Fibroblast of the aortic adventitia (primary cell): ENCODE measurements around the gene CD164. TPM values are rescaled to one million over a fixed set of nuclear protein-coding genes. Genes with fewer than 3 reads are reported as not detected.
"Not testable (repeated sequence)": the region's sequence is repeated elsewhere in the genome, so short reads cannot be mapped to it uniquely, and the experiment has no call there.

ENCODE experiments used
- DNase-seq: peaks from one replicate; pipeline ENCODE4 v3.0.0-alpha.2; 2010; ENCODE audit warnings: low read depth
- H3K4me3 ChIP-seq: 2 replicates; pipeline ENCODE4 v1.5.1; 2011; ENCODE audit warnings: low read depth, mild to moderate bottlenecking, control low read depth, low read length, moderate library complexity
- total RNA-seq: library from RNA; depleted of rRNA; stranded (reverse); fragments of >200 nt; gene quantifications from 2 replicates; pipeline ENCODE4 v1.2.3, GENCODE V29; 2012; ENCODE audit warnings: low replicate concordance
- TF ChIP-seq, protein P1 (sequence below): IDR thresholded peaks from 2 replicates; pipeline ENCODE4 v1.5.1; 2011; ENCODE audit warnings: mild to moderate bottlenecking, low read length, control low read depth, inconsistent platforms; ENCODE audit not compliant: insufficient read depth

The CD164 gene
- total RNA-seq, 1 donor = 287 TPM

DNA sequence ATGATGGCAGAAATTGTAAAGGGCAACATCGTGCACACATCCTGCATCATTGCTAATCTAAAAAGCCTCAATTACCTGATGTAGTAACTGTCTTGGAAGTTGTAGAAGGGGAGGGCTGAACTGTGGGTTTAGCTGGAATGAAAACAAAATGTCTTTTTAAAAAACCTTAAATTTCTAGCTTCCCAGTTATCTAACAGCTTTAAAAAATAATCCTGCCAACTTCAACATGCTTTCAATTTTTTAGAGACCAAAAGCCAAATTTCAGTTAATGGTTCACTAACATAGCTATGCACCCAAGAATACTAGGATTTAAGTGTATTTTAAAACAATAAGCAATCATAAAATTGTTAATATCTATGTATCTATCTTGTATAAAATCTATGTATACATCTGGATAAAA, 11.9 kb downstream of the CD164 start:
- TF ChIP-seq, protein P1, sequence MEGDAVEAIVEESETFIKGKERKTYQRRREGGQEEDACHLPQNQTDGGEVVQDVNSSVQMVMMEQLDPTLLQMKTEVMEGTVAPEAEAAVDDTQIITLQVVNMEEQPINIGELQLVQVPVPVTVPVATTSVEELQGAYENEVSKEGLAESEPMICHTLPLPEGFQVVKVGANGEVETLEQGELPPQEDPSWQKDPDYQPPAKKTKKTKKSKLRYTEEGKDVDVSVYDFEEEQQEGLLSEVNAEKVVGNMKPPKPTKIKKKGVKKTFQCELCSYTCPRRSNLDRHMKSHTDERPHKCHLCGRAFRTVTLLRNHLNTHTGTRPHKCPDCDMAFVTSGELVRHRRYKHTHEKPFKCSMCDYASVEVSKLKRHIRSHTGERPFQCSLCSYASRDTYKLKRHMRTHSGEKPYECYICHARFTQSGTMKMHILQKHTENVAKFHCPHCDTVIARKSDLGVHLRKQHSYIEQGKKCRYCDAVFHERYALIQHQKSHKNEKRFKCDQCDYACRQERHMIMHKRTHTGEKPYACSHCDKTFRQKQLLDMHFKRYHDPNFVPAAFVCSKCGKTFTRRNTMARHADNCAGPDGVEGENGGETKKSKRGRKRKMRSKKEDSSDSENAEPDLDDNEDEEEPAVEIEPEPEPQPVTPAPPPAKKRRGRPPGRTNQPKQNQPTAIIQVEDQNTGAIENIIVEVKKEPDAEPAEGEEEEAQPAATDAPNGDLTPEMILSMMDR = no peak
- H3K4me3 ChIP-seq = no peak overlapping the region
- no peak for DNase-seq

DNA sequence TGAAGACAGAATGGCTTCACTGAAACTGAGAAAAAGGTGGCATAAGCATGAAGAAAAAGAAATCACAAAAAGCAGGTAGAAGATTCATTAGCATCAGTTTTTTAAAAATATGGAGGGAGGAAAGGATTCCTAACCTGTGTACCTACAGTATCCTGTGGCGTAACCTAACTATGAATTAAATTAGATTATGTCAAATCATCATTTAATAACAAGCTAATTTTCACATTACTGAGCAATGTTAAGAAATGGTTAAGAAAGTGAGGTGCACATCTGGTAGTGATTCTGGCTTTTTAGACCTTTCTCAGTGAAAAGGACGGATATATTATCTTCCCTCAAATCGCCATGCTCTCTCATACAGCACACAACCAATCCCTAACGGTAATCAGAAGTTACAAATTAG, 12.5 kb downstream of the CD164 start:
- H3K4me3 ChIP-seq = no peak overlapping the region
- TF ChIP-seq, protein P1 = no peak
- DNase-seq = no peak

DNA sequence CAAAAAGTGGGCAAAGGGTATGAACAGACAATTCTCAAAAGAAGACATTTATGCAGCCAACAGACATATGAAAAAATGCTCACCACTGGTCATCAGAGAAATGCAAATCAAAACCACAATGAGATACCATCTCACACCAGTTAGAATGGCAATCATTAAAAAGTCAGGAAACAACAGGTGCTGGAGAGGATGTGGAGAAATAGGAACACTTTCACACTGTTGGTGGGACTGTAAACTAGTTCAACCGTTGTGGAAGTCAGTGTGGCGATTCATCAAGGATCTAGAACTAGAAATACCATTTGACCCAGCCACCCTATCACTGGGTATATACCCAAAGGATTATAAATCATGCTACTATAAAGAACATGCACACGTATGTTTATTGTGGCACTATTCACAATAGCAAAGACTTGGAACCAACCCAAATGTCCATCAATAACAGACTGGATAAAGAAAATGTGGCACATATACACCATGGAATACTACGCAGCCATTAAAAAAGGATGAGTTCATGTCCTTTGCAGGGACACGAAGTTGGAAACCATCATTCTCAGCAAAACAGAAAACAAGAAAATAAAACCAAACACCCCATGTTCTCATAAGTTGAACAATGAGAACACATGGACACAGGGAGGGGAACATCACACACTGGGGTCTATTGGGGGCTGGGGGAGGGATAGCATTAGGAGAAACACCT, 17.7 kb downstream of the CD164 start:
- not testable (repeated sequence) for DNase-seq, H3K4me3 ChIP-seq

DNA sequence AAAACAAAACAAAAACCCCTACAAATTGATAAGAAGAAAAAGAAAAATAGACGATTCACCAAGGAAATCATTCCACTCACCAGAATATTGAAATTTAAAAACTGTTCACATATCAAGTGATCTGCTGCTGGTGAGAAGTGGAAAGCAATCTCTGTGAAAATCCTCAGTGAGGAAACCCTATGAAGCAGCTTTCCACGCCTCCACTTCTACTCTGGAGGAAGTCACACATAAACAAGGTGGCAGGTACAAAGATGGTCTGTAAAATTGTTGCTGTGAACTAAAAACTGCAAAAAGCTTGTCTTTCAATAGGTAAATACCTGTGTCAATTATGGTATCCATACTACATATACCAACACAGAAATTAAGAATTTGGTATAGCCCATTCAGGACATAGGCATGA, 18.5 kb downstream of the CD164 start:
- DNase-seq = no peak
- H3K4me3 ChIP-seq = no peak overlapping the region
- TF ChIP-seq, protein P1 = no peak

DNA sequence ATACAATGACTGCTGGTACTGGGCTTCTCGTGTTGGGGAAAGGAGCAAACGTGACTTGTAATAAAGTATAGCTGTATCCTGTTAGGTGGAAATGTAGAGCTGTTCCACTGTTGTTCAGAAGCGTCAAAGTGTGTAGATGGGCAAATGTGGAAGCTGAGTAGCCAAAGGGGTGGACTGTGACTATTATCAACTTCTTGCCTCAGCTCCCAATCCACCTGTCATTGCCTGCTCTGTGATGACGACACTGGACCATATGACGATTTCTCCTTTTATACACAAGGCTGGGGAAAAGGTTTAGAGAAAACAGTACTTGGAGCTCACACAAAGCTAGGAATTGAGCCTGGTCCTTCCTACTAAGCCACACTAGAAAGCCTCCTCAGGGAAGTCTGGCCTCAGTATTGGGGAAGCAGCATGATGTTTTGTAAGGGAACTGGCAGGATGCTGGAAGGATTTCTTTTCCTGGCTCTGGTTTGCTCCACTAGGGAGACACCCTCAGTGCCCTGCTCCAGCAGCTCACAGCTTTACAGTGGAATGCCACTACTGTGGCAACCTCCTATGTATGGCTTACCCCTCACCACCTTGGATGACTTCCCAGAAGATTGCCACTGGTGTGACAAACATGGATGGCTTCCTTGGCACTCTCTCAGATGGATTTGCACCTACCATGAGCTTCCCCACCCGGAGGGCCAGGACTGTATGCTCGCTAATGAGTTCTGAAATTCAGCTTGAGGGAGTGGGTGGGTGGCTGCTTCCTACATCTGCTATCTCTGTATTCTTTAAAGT, 20.0 kb downstream of the CD164 start:
- TF ChIP-seq, protein P1 = no peak
- no peak for DNase-seq
- no peak overlapping the region for H3K4me3 ChIP-seq

DNA sequence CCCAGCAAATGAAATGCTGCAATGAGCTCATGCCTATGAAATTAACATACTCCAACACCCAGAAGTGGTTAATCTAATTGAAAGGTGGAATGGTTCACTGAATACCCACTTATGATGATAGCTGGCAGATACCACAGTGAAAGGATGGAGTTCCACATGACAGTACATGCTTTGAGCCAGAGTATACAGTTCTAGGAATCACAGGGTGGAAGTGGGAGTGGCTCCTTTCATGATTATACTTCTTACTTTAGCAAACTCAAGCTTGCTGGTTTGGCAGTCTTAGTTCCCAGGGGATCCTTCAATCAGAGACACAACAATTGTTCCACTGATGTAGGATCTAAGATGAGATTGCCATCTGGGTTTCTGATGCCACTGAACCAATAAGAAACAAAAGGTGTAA, 21.5 kb downstream of the CD164 start:
- H3K4me3 ChIP-seq = no peak overlapping the region
- DNase-seq = peak; percentile 16
- TF ChIP-seq, protein P1 = no peak

DNA sequence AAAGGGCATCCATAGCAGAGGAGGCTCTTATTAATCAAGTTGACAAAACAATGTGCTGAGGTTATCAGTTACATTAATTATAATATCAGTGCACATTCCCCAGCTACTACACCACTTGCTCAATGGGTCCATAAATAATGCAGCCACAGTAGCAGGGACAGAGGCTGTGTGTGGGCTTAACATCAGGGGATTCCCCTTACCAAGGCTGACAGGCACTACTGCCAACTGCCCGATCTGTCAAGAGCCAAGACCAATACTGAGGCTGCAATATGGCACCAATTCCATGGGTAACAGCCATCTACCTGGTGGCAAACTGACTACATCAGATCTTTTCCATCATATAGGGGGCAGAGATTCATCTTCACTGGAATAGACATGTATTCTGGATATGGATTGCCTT, 22.0 kb downstream of the CD164 start:
- DNase-seq = no peak
- H3K4me3 ChIP-seq = no peak overlapping the region
- TF ChIP-seq, protein P1 = no peak
